Measurements from ENCODE around the gene PM20D1.

Gene PM20D1

GRCh38 chr1:205803986-205804385 lies 45.9 kb downstream of the PM20D1 start:
- DNase-seq: no peak

- no peak for DNase-seq
Measured at GRCh38 chr1:205802060-205802459, 47.9 kb downstream of the PM20D1 start.

- no peak for DNase-seq
Measured at GRCh38 chr1:205800981-205801703, 48.8 kb downstream of the PM20D1 start.

- DNase-seq: no peak
Measured at GRCh38 chr1:205800427-205800826, 49.5 kb downstream of the PM20D1 start.

GRCh38 chr1:205798577-205798976 lies 51.4 kb downstream of the PM20D1 start:
- DNase-seq: no peak

GRCh38 chr1:205797168-205797567 lies 52.8 kb downstream of the PM20D1 start:
- no peak for DNase-seq

GRCh38 chr1:205794011-205794730 lies 55.8 kb downstream of the PM20D1 start:
- no peak for DNase-seq

- no peak for DNase-seq
Measured at GRCh38 chr1:205792961-205793673, 56.8 kb downstream of the PM20D1 start.

- no peak for DNase-seq
Measured at GRCh38 chr1:205792481-205792881, 57.5 kb downstream of the PM20D1 start.

- peak; percentile 59 to 70 for DNase-seq
Measured at GRCh38 chr1:205791568-205792180, 58.3 kb downstream of the PM20D1 start.

GRCh38 chr1:205787287-205787916 lies 62.5 kb downstream of the PM20D1 start:
- DNase-seq: no peak

GRCh38 chr1:205786601-205787000 lies 63.3 kb downstream of the PM20D1 start:
- no peak for DNase-seq

GRCh38 chr1:205785446-205785845 lies 64.5 kb downstream of the PM20D1 start:
- no peak for DNase-seq

GRCh38 chr1:205783904-205784303 lies 66.0 kb downstream of the PM20D1 start:
- DNase-seq: no peak

- no peak for DNase-seq
Measured at GRCh38 chr1:205783433-205783795, 66.5 kb downstream of the PM20D1 start.

GRCh38 chr1:205782627-205783432 lies 67.1 kb downstream of the PM20D1 start:
- no peak for DNase-seq

GRCh38 chr1:205780335-205780734 lies 69.6 kb downstream of the PM20D1 start:
- no peak for DNase-seq
